PC-3 (cell line): ENCODE results near the gene FAM222A. TPM values are rescaled to one million over a fixed set of nuclear protein-coding genes. Genes with fewer than 3 reads are reported as not detected.

Source experiments
- ATAC-seq: fragments of 200-7000 bp; cut with Tn5 transposase; 2 replicates; pipeline ENCODE4 v1.9.1; 2020; ENCODE audit warnings: mild to moderate bottlenecking, moderate library complexity
- BruUV-seq: library from RNA; stranded (reverse); fragments of 400-500 nt; replicated peaks from 2 replicates; lab custom pipeline; 2021; lab: Mats Ljungman, UMichigan
- CTCF ChIA-PET: fragments of 300-600 bp; sonication (Branson Sonifier 250); formaldehyde crosslinking; loops from one replicate; lab custom pipeline; 2022; ENCODE audit warnings: antibody characterized with exemption; lab: Charles Lee
- POLR2A ChIA-PET: fragments of 300-600 bp; sonication (Branson Sonifier 250); formaldehyde crosslinking; loops from one replicate; lab custom pipeline; 2022; ENCODE audit warnings: antibody characterized with exemption; ENCODE audit not compliant: unreplicated experiment; lab: Charles Lee
- DNase-seq: peaks from one replicate; pipeline ENCODE4 v3.0.0-alpha.2; 2015
- H2AFZ ChIP-seq: fragments of 300-600 bp; sonication (generic); 2 replicates; pipeline ENCODE4 v1.6.0; 2016; ENCODE audit warnings: antibody characterized with exemption, low read length
- H3F3A ChIP-seq: fragments of 300-600 bp; sonication (generic); one replicate; pipeline ENCODE4 v1.6.0; 2017; ENCODE audit warnings: antibody characterized with exemption, low read length, control low read depth, mild to moderate bottlenecking; ENCODE audit not compliant: unreplicated experiment
- H3K27ac ChIP-seq: fragments of 300-600 bp; sonication (generic); 2 replicates; pipeline ENCODE4 v1.5.1; 2016; ENCODE audit warnings: mild to moderate bottlenecking, low read length
- H3K27me3 ChIP-seq: fragments of 300-600 bp; sonication (generic); 2 replicates; pipeline ENCODE4 v1.6.1; 2016; ENCODE audit warnings: low read length, mixed read lengths
- H3K36me3 ChIP-seq: fragments of 300-600 bp; sonication (generic); 2 replicates; pipeline ENCODE4 v1.6.1; 2016; ENCODE audit warnings: low read depth, mixed run types, low read length, mixed read lengths
- H3K4me1 ChIP-seq: fragments of 300-600 bp; sonication (generic); 2 replicates; pipeline ENCODE4 v1.5.1; 2016; ENCODE audit warnings: low read length; ENCODE audit not compliant: insufficient read depth
- H3K4me2 ChIP-seq: fragments of 300-600 bp; sonication (generic); 2 replicates; pipeline ENCODE4 v1.6.0; 2016; ENCODE audit warnings: low read length
- H3K4me3 ChIP-seq: fragments of 300-600 bp; sonication (generic); 2 replicates; pipeline ENCODE4 v1.5.1; 2016; ENCODE audit warnings: mild to moderate bottlenecking, low read length, mixed read lengths
- H3K79me2 ChIP-seq: fragments of 300-600 bp; sonication (generic); 2 replicates; pipeline ENCODE4 v1.6.1; 2017; ENCODE audit warnings: low read length, mixed read lengths
- H3K9ac ChIP-seq: fragments of 300-600 bp; sonication (generic); 2 replicates; pipeline ENCODE4 v1.6.0; 2016; ENCODE audit warnings: mild to moderate bottlenecking, low read length
- H3K9me2 ChIP-seq: fragments of 300-600 bp; sonication (generic); replicated peaks from 2 replicates; pipeline ENCODE4 v1.6.1; 2016; ENCODE audit warnings: mixed run types, low read length, mixed read lengths
- H3K9me3 ChIP-seq: fragments of 300-600 bp; sonication (generic); 2 replicates; pipeline ENCODE4 v1.6.1; 2016; ENCODE audit warnings: low read length, mixed read lengths
- H4K20me1 ChIP-seq: fragments of 300-600 bp; sonication (generic); 2 replicates; pipeline ENCODE4 v1.6.1; 2016; ENCODE audit warnings: low read length, mixed read lengths
- CTCF ChIP-seq: fragments of 300-600 bp; sonication (generic); conservative IDR thresholded peaks from 2 replicates; pipeline ENCODE4 v1.5.1; 2017; ENCODE audit warnings: antibody characterized with exemption, low read depth, mild to moderate bottlenecking, low read length
- EZH2 ChIP-seq: fragments of 300-600 bp; sonication (generic); IDR thresholded peaks from one replicate; pipeline ENCODE4 v1.6.1; 2017; ENCODE audit warnings: antibody characterized with exemption, mild to moderate bottlenecking, low read length; ENCODE audit not compliant: unreplicated experiment
- EZH2phosphoT487 ChIP-seq: fragments of 300-600 bp; sonication (generic); IDR thresholded peaks from 2 replicates; pipeline ENCODE4 v1.6.1; 2018; ENCODE audit warnings: mild to moderate bottlenecking, antibody characterized with exemption, low read length, borderline replicate concordance
- intact Hi-C: fragments of 100-400 bp; cut with micrococcal nuclease; formaldehyde crosslinking; loops from 2 replicates; pipeline ENCODE4 v1.9.0; 2023
- total RNA-seq: library from RNA; depleted of rRNA; stranded (reverse); fragments of >200 nt; gene quantifications from 2 replicates; pipeline ENCODE4 v1.2.3, GENCODE V29; 2014

Gene FAM222A
- total RNA-seq, 1 experiment from 2014 or later: 11.7 TPM

GRCh38 chr12:109718390-109718789 lies 4.8 kb downstream of the FAM222A start:
- CTCF ChIA-PET: no interaction called here
- ATAC-seq (no peak), DNase-seq (no peak)
- no peaks in the 10 kb centered on the region; the same call in 1 of the 2 replicates for H4K20me1 ChIP-seq
- H3K4me3 ChIP-seq: no peak overlapping the region
- peaks cover 9% of the 10 kb centered on the region for H3K4me1 ChIP-seq
- H3K79me2 ChIP-seq: no peaks in the 10 kb centered on the region
- H3K9me3 ChIP-seq: no peaks in the 10 kb centered on the region
- no peaks in the 10 kb centered on the region for H3K9me2 ChIP-seq
- H3F3A ChIP-seq: no peaks in the 10 kb centered on the region
- no peak overlapping the region for H3K27ac ChIP-seq
- no peaks in the 10 kb centered on the region for H3K27me3 ChIP-seq
- H3K36me3 ChIP-seq: no peaks in the 10 kb centered on the region
- H2AFZ ChIP-seq: no peak overlapping the region
- H3K4me2 ChIP-seq: no peak overlapping the region
- BruUV-seq: no TSS peak
- intact Hi-C loops: loop anchor here (2.0 kb wide), 1 partner anchor 54 kb away; no protein-coding TSS in a partner anchor
- TF ChIP-seq EZH2phosphoT487 (no peak), EZH2 (no peak), CTCF (no peak)
- H3K9ac ChIP-seq: no peak overlapping the region
- POLR2A ChIA-PET: no interaction called here

GRCh38 chr12:109719123-109720022 lies 5.7 kb downstream of the FAM222A start:
- ChIA-PET POLR2A (no interaction called here), CTCF (interaction anchor here (0.6 to 0.7 kb wide), 2 partner anchors 54 to 87 kb away, joined by 3 read pairs; no protein-coding TSS in a partner anchor)
- peak; percentile 59 for TF ChIP-seq CTCF
- no peak for TF ChIP-seq EZH2phosphoT487
- BruUV-seq: no TSS peak
- Histone ChIP-seq H3K79me2 (no peaks in the 10 kb centered on the region), H3K4me3 (no peak overlapping the region), H3K4me2 (no peak overlapping the region), H3K9ac (no peak overlapping the region), H2AFZ (no peak overlapping the region), H3K4me1 (peaks cover 9% of the 10 kb centered on the region), H3K27ac (no peak overlapping the region), H3K9me3 (no peaks in the 10 kb centered on the region), H3K36me3 (no peaks in the 10 kb centered on the region), H3K27me3 (no peaks in the 10 kb centered on the region), H3F3A (no peaks in the 10 kb centered on the region), H4K20me1 (no peaks in the 10 kb centered on the region; the same call in 1 of the 2 replicates), H3K9me2 (no peaks in the 10 kb centered on the region)
- ATAC-seq (peak; percentile 50), DNase-seq (peak; percentile 39)
- intact Hi-C loops: loop anchor here (2.0 kb wide), 1 partner anchor 53 kb away; no protein-coding TSS in a partner anchor
